HG03439 (cell line): Measurements from ENCODE around the gene CCDC27.
"Not testable (repeated sequence)": the region's sequence is repeated elsewhere in the genome, so short reads cannot be mapped to it uniquely, and the experiment has no call there.

Experiments used
- ATAC-seq: cut with Tn5 transposase; IDR thresholded peaks from one replicate; pipeline ENCODE4 v1.9.1; 2021; ENCODE audit warnings: mild to moderate bottlenecking, moderate library complexity; ENCODE audit not compliant: unreplicated experiment

CCDC27 gene

DNA sequence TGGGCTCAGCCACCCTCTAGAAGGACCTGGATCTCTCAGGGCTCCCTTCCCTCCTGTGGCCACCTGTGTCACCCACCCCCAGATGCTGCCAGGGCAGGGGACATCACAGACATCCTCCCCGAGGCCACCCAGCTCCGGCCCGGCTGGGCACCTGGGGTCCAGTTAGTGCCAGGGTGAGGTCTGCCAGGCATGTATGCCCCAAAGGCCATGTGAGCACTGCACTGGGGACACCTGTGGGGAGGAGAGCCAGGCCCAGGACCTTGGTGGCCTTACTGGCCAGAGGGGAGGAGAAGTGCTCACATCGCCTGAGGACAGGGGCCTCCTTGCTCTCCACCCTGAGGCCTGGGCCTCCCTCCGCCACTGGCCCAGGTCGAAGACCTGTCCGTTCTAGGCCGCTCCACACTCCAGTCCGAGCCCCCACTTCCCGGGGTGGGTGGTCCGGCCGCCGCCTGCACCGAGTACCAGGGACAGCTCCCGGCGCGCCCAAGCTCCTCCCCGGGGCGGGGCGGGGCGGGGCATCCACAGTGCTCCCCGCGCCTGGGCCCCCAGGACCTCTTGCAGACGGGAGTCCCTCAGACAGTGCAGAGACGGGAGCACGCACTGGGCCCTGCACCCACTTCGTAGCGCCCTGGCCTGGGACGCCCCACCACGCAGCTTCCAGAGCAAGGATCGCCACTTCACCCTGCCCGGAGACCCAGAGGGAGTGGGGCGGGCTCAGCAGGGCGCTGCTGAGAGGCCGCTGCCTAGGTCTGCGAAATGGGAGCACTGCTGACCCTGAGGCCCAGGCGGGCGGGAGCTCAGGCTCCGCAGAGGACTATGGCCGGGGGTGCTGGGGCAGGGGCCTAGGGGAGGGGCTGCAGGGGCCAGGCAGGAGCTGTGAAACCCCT, 34.3 kb upstream of the CCDC27 start:
- no peak for ATAC-seq

DNA sequence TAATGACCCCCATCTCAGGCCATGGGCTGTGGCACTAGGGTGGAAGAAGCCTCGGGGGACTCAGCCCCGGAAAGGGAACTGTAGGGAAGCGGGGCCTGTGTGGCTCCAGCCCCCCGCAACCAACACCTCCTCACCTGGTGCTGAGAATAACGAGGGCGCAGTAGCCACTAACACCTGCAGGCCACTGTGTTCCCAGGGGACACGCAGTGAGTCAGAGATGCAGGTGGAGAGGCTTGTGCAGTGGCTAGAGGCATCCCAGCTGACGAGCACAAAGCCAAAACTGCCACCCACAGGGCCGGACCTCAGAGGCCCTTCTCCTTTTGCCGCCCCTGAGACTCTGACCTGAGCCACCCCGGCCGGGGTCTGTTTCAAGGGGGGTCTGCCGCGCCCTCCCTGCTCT, 33.5 kb upstream of the CCDC27 start:
- no peak for ATAC-seq

DNA sequence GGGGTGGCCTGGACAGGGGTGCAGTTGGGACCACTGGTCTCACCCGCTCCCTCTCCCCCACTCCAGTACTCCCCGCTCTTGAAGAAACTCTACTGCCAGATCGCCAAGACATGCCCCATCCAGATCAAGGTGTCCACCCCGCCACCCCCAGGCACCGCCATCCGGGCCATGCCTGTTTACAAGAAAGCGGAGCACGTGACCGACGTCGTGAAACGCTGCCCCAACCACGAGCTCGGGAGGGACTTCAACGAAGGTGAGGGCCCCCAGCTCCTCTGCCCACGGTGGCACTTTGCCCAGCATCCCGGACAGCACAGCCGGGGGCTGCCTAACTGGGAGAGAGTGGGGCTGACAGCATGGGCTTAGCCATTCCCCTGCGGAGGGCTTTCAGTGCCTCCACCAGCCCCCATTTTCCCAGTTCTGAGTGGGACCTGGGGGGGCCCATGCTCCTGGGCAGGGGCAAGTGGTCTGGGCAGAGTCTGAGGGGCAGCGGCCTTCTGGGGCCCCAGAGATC, 30.2 kb upstream of the CCDC27 start:
- ATAC-seq = no peak

DNA sequence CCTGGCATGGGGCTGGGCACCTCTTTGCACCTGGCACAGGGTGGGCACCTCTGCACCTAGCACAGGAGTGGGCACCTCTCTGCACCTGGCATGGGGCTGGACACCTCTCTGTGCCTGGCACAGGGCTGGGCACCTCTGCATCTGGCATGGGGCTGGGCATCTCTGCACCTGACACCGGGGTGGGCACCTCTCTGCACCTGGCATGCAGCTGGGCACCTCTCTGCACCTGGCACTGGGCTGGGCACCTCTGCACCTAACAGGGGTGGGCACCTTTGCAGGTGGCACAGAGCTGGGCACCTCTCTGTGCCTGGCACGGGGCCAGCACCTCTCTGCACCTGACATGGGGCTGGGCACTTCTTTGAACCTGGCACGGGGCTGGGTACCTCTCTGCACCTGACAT, 29.4 kb upstream of the CCDC27 start:
- ATAC-seq = no peak

DNA sequence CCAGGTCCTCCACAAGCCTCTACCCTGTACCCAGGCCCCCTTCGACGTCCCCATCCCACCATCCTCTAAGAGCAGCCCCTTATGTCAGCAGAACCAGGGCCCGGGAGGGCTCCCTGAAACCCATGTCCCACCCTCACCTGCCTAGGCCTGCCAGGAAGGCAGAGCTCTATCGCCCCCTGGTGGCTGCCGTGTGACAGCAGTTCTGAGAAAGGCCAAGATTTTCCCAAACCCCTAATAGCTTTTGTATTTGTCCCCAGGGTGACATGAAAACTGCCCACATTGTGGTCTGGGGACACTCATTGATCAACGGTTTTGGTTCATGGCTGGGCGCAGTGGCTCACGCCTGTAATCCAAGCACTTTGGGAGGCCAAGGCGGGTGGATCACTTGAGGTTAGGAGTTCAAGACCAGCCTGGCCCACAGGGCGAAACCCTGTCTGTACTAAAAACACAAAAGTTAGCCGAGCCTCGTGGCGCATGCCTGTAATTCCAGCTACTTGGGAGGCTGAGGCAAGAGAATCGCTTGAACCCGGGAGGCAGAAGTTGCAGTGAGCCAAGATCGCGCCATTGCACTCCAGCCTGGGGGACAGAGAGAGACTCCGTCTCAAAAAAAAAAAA, 27.7 kb upstream of the CCDC27 start:
- not testable (repeated sequence) for ATAC-seq

DNA sequence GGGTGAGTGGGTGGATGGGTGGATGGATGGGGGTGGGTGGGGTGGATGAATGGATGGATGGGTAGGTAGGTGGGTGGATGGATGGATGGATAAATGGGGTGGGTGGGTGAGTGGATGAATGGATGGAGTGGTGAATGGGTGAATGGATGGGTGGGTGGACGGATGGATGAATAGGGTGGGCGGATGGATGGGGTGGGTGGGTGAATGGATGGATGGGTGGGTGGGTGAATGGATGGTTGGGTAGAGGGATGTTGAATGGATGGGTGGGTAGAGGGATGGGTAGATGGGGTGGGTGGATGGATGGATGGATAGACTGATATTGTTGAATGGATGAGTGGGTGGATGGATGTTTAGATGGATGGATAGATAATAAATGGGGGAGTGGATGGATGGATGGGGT, 26.9 kb upstream of the CCDC27 start:
- ATAC-seq = no peak

DNA sequence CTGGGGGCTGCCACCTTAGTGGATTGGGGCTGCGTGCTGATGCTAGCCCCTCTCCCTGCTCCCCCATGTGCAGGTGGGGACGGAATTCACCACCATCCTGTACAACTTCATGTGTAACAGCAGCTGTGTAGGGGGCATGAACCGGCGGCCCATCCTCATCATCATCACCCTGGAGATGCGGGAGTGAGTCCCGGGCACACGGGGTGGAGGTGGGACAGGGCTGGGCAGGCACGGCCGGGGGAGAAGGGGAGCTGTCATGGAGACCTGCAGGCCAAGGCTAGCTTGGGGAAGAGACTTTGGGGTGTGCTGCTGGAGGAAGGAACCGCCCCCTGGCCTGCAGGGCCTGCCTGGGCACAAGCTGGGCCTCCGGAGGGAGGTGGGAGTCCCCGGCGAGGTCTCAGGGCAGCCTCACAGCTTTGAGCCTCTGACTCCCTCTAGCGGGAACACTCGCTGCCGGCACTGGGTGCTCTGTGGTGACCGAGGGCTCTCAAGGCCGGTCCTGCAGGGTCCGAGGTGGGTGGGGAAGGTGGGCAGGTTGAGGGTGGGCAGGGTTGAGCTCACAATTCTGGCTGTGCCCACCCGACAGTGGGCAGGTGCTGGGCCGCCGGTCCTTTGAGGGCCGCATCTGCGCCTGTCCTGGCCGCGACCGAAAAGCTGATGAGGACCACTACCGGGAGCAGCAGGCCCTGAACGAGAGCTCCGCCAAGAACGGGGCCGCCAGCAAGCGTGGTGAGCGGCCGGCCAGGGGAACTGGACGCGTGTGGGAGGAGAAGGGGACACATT, 25.0 kb upstream of the CCDC27 start:
- no peak for ATAC-seq

DNA sequence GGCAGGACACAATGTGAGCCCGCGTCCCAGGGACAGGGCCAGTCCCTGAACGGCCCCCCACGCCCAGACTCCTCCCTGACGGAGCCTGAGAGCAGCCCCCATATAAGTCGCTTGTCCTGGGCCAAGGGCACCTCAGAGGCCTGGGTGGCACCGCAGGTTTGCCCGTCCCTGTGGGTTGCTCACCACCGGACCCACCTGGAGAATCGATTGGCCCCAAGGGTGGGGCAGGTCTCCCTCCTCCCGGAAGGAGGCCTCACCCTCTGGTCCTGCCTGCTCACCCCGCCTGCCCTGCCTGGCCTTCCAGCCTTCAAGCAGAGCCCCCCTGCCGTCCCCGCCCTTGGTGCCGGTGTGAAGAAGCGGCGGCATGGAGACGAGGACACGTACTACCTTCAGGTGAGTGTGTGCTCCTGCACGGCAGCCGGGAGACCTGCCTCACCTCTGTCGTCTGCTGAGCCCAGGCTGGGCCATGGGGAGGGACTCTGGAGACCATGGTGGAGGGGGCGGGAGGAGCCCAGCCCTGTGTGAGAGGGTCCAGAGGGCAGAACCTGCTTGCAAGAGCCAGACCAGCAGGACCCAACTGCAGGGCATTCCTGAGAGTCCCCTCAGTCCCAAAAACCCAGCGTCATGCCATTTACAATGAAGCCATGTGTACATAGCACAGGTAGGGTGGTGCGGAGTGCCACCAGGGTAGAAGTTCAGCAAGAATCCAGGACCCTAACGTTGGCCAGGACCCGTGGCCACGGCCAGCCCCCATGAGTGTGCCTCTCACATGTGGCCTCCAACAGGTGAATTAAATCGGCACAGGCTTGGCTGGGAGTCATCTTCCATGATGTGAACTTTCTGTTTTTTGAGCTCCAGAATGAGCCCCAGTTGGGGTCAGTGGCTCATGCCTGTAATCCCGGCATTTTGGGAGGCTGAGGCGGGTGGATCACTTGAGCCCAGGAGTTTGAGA, 24.1 kb upstream of the CCDC27 start:
- no peak for ATAC-seq

DNA sequence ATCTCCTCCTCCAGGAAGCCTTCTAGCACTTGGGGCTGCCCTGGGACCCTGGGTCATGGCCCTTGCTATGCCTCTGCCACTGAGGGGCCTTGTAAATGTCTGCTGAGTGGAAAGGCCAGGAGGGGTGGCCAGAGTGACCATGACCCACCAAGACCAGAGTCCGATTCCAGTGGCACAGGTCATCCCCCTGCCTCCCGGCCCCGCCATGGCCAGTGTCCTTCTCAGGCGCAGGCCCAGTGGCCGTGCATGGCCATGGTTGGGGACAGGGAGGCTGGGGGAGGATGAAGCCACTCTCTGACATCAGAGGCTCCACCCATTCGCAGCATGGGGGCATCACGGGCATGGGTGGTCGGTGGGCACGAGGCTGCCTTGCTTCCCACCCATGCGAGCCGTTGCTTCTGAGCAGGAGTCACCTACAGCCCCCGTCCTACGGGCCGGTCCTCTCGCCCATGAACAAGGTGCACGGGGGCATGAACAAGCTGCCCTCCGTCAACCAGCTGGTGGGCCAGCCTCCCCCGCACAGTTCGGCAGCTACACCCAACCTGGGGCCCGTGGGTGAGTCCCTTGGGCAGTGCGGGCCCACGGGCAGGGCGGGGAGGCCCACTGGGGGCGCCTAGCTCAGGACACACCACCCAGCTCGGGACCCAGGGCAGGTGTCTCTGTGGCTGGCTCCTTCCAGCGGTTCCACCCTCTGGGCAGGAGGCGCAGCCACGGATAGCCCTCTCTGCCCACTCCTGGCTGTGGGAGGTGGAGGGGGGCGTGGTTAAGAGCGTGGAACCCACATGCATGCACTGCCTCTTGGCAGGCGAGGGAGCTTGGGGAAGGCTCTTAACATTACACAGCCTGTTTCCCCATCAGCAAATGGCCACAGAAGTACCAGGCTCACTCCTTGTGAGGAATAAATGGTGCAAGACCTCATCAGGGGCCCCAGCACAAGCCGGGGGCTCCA, 22.4 kb upstream of the CCDC27 start:
- ATAC-seq = no peak

DNA sequence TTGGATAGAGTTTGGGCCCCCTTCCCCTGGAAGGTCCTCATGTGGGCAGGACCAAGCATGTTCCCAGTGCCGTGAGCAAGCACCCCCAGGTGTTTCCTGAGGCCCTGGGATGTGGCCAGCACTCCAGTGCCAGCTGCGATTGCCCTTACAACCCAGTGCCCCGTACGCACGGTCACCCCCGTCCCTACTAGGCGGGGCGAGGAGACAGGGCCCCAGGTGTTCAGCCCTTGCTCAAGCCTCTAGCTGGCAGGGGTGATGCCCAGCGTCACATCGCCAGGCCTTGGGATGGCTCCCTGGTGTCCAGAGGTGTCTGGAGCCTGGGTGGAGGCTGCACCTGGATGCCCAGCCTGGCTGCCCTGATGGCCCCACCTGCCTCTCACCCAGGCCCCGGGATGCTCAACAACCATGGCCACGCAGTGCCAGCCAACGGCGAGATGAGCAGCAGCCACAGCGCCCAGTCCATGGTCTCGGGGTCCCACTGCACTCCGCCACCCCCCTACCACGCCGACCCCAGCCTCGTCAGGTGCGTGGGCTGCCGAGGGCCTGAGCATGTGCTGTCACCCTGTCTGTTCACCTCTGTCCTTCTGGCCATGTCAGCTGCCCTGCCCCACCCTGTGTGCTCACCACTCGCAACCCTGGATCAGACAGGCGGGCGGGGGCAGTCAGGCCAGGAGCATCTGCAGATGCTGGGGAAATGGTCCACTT, 21.6 kb upstream of the CCDC27 start:
- ATAC-seq = no peak

DNA sequence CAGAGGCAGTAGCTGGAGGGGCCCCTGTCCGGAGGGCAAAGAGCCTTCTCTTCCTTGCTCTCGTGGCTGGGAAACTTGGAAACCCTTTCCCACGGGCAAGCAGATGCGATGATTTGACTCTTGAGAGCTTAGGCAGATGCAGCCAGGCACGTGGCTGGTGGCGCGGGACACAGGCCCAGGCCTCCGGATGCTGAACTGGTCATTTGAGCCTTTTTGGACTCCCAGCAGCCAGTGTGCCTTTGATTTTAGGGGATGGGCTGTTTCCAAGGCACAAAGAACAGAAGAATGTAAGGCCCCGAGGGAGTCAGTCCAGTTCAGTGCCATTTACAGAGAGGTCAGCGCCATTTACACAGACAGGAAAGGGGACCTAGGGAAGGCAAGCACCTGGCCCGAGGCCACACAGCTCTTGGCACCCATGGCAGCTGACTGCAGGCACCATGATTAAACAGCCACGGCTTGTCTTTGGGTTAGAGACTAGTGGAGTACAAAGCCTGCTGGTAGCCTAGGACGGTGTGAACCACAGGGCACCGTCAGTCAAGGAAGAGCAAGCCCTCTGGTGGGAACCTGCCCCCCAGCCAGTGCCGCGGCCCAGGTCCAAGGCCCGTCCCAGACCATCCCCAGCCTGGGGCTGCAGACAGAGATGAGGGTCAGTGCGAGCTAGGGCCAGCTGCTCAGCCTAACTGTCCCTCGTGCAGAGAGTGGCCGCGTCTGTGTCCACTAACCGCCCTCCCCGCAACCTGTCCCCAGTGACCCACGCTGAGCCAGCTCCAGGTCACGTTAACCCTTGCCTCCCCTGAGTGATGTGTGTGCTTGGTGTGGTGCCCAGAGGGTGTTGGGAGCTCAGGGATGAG, 20.4 kb upstream of the CCDC27 start:
- ATAC-seq = no peak

DNA sequence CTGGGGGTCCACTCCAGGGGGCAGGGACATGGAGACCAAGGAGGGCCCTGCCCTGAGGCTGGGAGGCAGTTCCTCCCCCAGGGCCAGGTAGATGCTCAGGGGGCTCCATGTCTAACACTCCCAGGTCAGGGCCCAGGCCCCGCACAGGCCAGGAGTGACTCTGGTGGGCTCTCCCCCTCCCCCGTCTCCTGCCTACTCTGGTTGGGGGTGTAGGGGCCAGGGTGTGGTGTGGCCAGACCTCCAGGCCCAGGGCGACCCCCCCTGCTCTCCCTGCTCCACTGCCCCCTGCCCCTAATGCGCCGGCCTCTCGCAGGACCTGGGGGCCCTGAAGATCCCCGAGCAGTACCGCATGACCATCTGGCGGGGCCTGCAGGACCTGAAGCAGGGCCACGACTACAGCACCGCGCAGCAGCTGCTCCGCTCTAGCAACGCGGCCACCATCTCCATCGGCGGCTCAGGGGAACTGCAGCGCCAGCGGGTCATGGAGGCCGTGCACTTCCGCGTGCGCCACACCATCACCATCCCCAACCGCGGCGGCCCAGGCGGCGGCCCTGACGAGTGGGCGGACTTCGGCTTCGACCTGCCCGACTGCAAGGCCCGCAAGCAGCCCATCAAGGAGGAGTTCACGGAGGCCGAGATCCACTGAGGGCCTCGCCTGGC, 19.7 kb upstream of the CCDC27 start:
- no peak for ATAC-seq

DNA sequence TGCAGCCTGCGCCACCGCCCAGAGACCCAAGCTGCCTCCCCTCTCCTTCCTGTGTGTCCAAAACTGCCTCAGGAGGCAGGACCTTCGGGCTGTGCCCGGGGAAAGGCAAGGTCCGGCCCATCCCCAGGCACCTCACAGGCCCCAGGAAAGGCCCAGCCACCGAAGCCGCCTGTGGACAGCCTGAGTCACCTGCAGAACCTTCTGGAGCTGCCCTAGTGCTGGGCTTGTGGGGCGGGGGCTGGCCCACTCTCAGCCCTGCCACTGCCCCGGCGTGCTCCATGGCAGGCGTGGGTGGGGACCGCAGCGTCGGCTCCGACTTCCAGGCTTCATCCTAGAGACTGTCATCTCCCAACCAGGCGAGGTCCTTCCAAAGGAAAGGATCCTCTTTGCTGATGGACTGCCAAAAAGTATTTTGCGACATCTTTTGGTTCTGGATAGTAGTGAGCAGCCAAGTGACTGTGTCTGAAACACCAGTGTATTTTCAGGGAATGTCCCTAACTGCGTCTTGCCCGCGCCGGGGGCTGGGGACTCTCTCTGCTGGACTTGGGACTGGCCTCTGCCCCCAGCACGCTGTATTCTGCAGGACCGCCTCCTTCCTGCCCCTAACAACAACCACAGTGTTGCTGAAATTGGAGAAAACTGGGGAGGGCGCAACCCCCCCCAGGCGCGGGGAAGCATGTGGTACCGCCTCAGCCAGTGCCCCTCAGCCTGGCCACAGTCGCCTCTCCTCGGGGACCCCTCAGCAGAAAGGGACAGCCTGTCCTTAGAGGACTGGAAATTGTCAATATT, 19.0 kb upstream of the CCDC27 start:
- ATAC-seq = no peak

DNA sequence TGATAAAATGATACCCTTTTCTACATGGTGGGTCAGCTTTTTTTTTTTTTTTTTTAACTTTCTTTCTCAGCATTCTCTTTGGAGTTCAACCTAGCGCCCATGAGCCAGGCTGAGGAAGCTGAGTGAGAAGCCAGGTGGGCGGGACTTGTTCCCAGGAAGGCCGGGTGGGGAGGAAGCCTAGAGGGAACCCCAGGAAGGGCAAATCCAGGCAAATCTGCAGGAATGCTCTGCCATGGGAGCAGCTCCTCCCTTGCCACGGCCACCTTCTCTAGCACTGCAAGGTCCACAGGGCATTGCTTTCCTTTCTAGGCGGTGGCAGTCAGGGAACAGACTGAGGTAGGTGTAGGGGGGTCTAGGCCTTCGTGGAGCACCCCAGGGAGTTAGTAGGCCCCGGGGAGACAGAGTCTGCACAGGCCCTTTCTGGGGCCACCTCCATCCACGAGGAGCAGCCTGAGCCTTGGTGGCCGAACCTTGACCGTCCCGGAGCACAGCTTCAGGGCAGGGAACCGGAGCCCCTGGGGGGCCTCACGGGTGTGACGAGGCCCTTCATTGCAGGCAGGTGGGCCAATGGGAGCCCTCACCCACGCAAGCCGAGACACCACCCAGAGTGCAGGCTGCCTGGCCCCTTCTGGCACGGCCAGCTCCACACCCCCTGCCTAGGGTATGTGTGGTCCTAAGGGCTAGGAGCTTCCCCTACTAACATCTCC, 18.2 kb upstream of the CCDC27 start:
- ATAC-seq = no peak

DNA sequence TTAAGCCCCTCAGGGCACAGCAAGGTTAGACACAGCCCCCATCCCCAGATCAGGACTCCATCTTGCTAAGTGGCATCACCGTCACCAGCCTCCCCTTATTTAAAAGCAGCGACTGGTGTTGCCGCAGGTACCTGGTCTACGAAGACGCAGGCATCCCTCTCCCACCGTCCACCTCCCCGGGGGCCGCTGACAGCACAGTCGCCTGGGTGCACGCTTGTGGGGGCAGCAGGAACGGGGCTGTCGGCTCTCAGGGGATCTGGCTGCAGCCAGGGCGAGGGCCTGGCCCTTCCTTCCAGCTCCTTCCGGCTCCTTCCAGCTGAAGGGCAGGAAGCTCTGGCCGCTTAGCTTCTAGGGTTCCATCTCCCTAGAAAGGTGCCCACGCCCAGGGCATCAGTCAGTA, 17.6 kb upstream of the CCDC27 start:
- no peak for ATAC-seq
